GM18867 (cell line): Measurements from ENCODE around the gene ATP2A3.

Source experiments
- ATAC-seq: cut with Tn5 transposase; IDR thresholded peaks from one replicate; pipeline ENCODE4 v1.9.1; 2021; ENCODE audit warnings: mild to moderate bottlenecking, moderate library complexity; ENCODE audit not compliant: unreplicated experiment

Gene ATP2A3

GRCh38 chr17:3964203-3965117 is at the start of gene ATP2A3:
ATP2A3 (minus strand) TSS chr17:3964437; CDS start chr17:3964291, 146 bp downstream.
- ATAC-seq = peak; percentile 56

GRCh38 chr17:4010754-4011153 is 46.5 kb upstream of the ATP2A3 start:
- ATAC-seq = no peak

DNA sequence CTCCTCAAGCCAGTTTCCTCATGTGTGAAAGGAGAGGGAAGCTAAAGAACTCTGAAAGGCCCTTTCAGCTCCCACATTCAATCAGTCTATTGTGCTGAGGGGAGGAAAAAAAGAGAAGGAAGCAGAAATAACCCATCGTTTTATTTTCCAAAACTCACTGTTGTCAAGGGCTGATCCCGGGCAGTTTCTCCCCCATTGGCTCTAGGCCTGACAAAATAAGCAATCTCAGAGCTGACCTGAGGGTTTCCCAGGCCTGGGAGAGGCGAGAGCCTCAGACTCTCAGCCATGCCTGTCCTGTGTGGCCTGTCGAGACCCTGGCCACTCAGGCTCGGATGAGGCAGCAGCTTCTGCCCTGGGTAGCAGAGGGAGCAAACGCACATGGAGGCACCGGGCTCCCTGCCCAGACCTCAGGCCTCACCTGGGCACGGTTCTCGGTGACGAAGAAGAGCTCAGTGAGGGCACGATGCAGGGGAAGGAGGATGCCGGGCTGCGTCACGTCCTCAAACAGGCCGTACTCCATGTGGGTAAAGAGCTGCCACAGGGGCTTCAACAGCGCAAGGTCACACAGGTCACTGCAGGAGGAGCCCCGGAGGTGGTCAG is 45.0 kb upstream of the ATP2A3 start:
- ATAC-seq = no peak

GRCh38 chr17:4008441-4009185 is 44.4 kb upstream of the ATP2A3 start:
- ATAC-seq = no peak

DNA sequence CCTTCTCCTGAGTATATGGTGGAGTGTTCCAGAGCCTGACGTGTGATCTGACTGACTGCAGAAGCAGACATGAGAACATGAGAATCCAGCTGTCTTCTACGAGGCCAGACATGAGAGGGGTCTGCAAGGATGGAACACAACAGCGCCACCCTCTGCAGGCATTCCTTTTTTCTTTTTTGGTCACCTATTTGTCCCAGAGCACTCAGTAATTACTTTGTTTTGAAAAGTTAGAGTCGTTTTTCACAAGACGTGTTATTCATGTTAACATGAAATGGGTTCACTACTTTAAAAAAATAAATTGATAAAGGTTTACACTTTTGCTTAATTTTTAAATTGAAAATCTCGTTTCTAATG is 43.8 kb upstream of the ATP2A3 start:
- ATAC-seq = no peak

- no peak for ATAC-seq
These were observed 43.3 kb upstream of the ATP2A3 start for GRCh38 chr17:4007346-4008081.

DNA sequence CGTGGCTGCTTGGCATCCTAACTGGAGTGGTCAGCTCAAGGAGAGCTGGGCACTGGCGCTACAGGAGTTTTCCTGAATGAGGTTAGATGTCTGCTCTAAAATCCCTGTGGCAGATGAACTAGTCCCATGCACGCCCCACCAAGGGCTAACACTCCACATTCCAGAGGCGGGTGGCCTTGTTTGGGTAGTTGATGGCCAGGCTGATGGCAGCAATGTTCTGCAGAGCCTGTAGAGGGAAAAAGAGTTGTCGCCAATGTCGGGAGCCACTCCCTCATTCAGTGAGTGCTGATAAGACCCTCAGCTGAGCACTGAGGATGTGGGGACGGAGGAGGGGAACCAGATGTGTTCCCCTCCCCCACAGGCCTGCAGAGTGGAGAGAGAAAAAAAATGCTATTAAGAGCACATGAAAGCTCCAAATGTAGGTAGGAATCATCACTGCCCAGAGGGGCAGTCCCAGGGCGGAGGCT is 42.5 kb upstream of the ATP2A3 start:
- ATAC-seq = no peak

GRCh38 chr17:4006165-4006589 is 41.9 kb upstream of the ATP2A3 start:
- ATAC-seq = no peak

- ATAC-seq = no peak
These were observed 41.3 kb upstream of the ATP2A3 start for GRCh38 chr17:4005296-4006164.

GRCh38 chr17:4004517-4005295 is 40.5 kb upstream of the ATP2A3 start:
- no peak for ATAC-seq

GRCh38 chr17:4003501-4004421 is 39.5 kb upstream of the ATP2A3 start:
- ATAC-seq = no peak

GRCh38 chr17:4003131-4003500 is 38.9 kb upstream of the ATP2A3 start:
- no peak for ATAC-seq

DNA sequence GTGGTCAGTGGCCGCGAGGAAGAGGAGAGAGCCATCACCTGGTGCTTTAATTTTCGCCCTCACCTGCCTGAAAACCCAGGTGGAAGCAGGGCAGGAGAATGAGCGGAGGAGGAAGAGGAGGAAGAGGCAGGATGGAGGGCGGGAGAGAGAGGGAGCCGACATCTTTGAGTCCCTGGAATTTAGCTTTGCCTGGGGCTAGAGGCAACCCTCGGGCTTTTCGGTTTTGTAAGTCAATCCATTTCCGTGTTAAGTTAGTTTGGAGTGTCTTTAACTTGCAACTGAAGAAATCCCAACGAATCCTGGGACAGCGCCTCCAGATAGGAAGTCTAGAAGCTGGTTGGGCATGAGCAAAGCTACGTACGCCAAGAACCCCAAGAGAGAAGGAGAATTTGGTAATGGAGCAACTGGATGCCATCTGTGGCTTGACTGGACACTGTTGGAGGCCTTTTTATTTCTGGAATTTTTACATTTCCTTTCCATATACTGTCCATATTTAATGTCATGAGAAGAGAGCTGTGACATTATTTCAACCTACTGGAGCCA is 36.9 kb upstream of the ATP2A3 start:
- no peak for ATAC-seq

DNA sequence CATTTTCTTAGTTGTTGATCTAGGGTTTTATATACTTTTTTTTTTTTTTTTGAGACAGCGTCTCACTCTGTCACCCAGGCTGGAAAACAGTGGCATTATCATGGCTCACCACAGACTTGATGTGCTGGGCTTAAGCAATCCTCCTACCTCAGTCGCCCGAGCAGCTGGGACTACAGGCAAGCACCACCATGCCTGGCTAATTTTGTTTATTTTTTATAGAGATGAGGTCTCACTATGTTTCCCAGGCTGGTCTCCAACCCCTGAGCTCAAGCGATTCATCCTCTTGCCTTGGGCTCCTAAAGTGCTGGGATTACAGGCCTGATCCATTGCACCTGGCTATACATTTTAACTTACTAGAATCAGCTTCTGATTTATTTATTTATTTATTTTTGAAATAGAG is 34.2 kb upstream of the ATP2A3 start:
- no peak for ATAC-seq

- no peak for ATAC-seq
These were observed 30.8 kb upstream of the ATP2A3 start for GRCh38 chr17:3995067-3995466.

- no peak for ATAC-seq
These were observed 30.0 kb upstream of the ATP2A3 start for GRCh38 chr17:3994221-3994576.

GRCh38 chr17:3993493-3994220 is 29.4 kb upstream of the ATP2A3 start:
- ATAC-seq = no peak
